Heart right ventricle (tissue), 16 donors: ENCODE data around the gene TSC2. TPM values are rescaled to one million over a fixed set of nuclear protein-coding genes. Genes with fewer than 3 reads are reported as not detected.
"Not testable (repeated sequence)": the region's sequence is repeated elsewhere in the genome, so short reads cannot be mapped to it uniquely, and the experiment has no call there.

ENCODE experiments used
- ATAC-seq, 8 donors: fragments of 200-7000 bp; cut with Tn5 transposase; one replicate each; pipeline ENCODE4 v1.9.1; 2020; ENCODE audit warnings: mild to moderate bottlenecking in 8 of 8, moderate library complexity in 8 of 8, moderate number of reproducible peaks in 1 of 8
- DNase-seq, 2 donors: peaks; one replicate each; pipeline ENCODE4 v3.0.0-alpha.2; 2020
- H3K27ac ChIP-seq, 10 donors: fragments of 200-600 bp; sonication (generic) in 2 of 10; one replicate each; pipeline versions ENCODE4 v1.5.0 to v1.8.0; 2020 to 2022; ENCODE audit warnings: mild to moderate bottlenecking in 3 of 10
- H3K27me3 ChIP-seq, 7 donors: fragments of 200-600 bp; one replicate each; pipeline ENCODE4 v1.8.0; 2021 to 2022; ENCODE audit warnings: mild to moderate bottlenecking in 2 of 7
- H3K36me3 ChIP-seq, 9 donors: fragments of 200-600 bp; sonication (generic) in 1 of 9; one replicate each; pipeline versions ENCODE4 v1.5.0 to v1.8.0; 2020 to 2022; ENCODE audit warnings: mild to moderate bottlenecking in 2 of 9
- H3K4me1 ChIP-seq, 9 donors: fragments of 200-600 bp; sonication (generic) in 1 of 9; one replicate each; pipeline versions ENCODE4 v1.5.0 to v1.8.0; 2020 to 2022; ENCODE audit warnings: mild to moderate bottlenecking in 4 of 9
- H3K4me3 ChIP-seq, 10 donors: fragments of 200-600 bp; sonication (generic) in 2 of 10; one replicate each; pipeline versions ENCODE4 v1.5.0 to v1.8.0; 2020 to 2022; ENCODE audit warnings: mild to moderate bottlenecking in 7 of 10, moderate library complexity in 2 of 10
- H3K9me3 ChIP-seq, 11 donors: fragments of 200-600 bp in 10 of 11; sonication (generic) in 2 of 11; one replicate each; pipeline versions ENCODE4 v1.5.0 to v1.8.0; 2013 to 2022; ENCODE audit warnings: mild to moderate bottlenecking in 2 of 11, control low read depth in 1 of 11, moderate library complexity in 1 of 11
- WGBS, 2 donors: extraction: QIAGEN DNeasy Blood & Tissue Kit; methylation state at CpG; one replicate each; pipeline ENCODE4 v1.1.7; 2013; ENCODE audit warnings: inconsistent platforms in 1 of 2; 5-methylcytosine and 5-hydroxymethylcytosine counted together
- intact Hi-C, 10 donors: fragments of 100-400 bp; cut with DNase I; formaldehyde crosslinking; loops; one replicate each; pipeline versions ENCODE4 v1.11.1 to v1.14.2; 2022
- polyA plus RNA-seq, 2 donors: library from polyadenylated mRNA; stranded (reverse); fragments of 200-250 nt; gene quantifications; one replicate each; pipeline ENCODE4 v1.2.3, GENCODE V29; 2013
- total RNA-seq, 10 donors: library from RNA; stranded (reverse); fragmentation: NEBNext Ultra II Directional in 3 of 10; extraction: Animal tissue kit (Norgen Biotek cat#: 25700) in 3 of 10; gene quantifications; one replicate each; pipeline versions ENCODE4 v1.2.1 to v1.2.4, GENCODE V29; 2021 to 2023
- TF ChIP-seq, protein P1 (sequence below), 9 donors: fragments of 200-600 bp; sonication (generic) in 2 of 9; IDR thresholded peaks; one replicate each; pipeline versions ENCODE4 v1.5.0 to v1.8.0; 2021 to 2022; ENCODE audit warnings: antibody characterized with exemption in 9 of 9, mild to moderate bottlenecking in 5 of 9, moderate library complexity in 1 of 9
- donor health status: Arrhythmogenic right ventricular cardiomyopathy.
- donor health status: ischemic (EF 13 %, LVEDD 7.1; RV severe dilation, severe dysfunction).
- donor health status: healthy with polysubstance abuse.
- donor health status: DM: no; HTN: yes; CAD: no.
- donor health status: DM: no; HTN: no; CAD: no.
- donor health status: ischemic (EF 25% LVEDD 6.9; RV normal size, moderate dysfunction).
- donor health status: ischemic (EF 25% LVEDD 5.7; RV mildly dilated, moderate dysfunction).
- donor health status: healthy.
- donor health status: DM: yes; HTN: yes; CAD: no.
- donor health status: Ischemic cardiomyopathy.
- donor health status: ischemic (EF 35%, LVEDD 5.7; RV mildly dilated, moderate dysfunction).
- donor health status: nonischemic (EF 11% LVEDD 7.7; RV severe dilation, severe dysfunction).
- donor health status: DM: yes; HTN: yes; CAD: no.
- donor health status: PGD.
- donor health status: ischemic (EF 29% LVEDD 5.4; RV normal size, mild dysfunction).
- donor health status: nonischemic (EF 23%, LVEDD 6.1; RV moderate dilation, normal function).

Gene TSC2
- total and polyA plus RNA-seq, 12 donors, result 28.8 to 87.0 (median 71.5) TPM

- ATAC-seq (peak in 6 of 8 donors; percentile 2 to 32 (median 22)), DNase-seq (peak in 1 of 2 donors; percentile 57)
- Histone ChIP-seq H3K27me3 (no peaks in the 10 kb centered on the region), H3K27ac (peak overlapping the region; percentile 30 to 100 (median 96)), H3K4me1 (peaks cover 46 to 72% (median 61%) of the 10 kb centered on the region in 9 donors), H3K36me3 (peaks cover 0 to 5% (median 0%) of the 10 kb centered on the region in 9 donors), H3K4me3 (peak overlapping the region in 7 of 10 donors; percentile 3 to 26 (median 13)), H3K9me3 (no peaks in the 10 kb centered on the region)
- intact Hi-C loops, result no loop called here
- WGBS, 2 donors, result 36 to 58% methylated on average over 18 to 19 of the region's 19 CpGs
- TF ChIP-seq, protein P1, sequence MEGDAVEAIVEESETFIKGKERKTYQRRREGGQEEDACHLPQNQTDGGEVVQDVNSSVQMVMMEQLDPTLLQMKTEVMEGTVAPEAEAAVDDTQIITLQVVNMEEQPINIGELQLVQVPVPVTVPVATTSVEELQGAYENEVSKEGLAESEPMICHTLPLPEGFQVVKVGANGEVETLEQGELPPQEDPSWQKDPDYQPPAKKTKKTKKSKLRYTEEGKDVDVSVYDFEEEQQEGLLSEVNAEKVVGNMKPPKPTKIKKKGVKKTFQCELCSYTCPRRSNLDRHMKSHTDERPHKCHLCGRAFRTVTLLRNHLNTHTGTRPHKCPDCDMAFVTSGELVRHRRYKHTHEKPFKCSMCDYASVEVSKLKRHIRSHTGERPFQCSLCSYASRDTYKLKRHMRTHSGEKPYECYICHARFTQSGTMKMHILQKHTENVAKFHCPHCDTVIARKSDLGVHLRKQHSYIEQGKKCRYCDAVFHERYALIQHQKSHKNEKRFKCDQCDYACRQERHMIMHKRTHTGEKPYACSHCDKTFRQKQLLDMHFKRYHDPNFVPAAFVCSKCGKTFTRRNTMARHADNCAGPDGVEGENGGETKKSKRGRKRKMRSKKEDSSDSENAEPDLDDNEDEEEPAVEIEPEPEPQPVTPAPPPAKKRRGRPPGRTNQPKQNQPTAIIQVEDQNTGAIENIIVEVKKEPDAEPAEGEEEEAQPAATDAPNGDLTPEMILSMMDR (IDR thresholded peaks at IDR 0.05), result no peak
These were observed 74.1 kb downstream of the TSC2 start for GRCh38 chr16:2121853-2122252.

GRCh38 chr16:2122429-2122828, 74.6 kb downstream of the TSC2 start:
- peaks cover 0 to under 1% (median 0%) of the 10 kb centered on the region in 9 donors for H3K36me3 ChIP-seq
- TF ChIP-seq, protein P1 (IDR thresholded peaks at IDR 0.05), result no peak
- H3K4me1 ChIP-seq, result peaks cover 51 to 72% (median 66%) of the 10 kb centered on the region in 9 donors
- intact Hi-C loops, result no loop called here
- DNase-seq (no peak), ATAC-seq (no peak)
- H3K27ac ChIP-seq, result peak overlapping the region; percentile 30 to 100 (median 96)
- 58 to 64% methylated on average over 15 to 16 of the region's 17 CpGs for WGBS, 2 donors
- H3K4me3 ChIP-seq, result peak overlapping the region in 5 of 10 donors; percentile 2 to 55 (median 18)
- no peaks in the 10 kb centered on the region for H3K9me3 ChIP-seq
- no peaks in the 10 kb centered on the region for H3K27me3 ChIP-seq

- H3K27me3 ChIP-seq, DNase-seq, intact Hi-C loops, H3K36me3 ChIP-seq, H3K9me3 ChIP-seq: not testable (repeated sequence)
- peak in 5 of 8 donors; percentile 16 to 33 (median 19) for ATAC-seq
- WGBS, 2 donors, result 41 to 54% methylated on average over 16 to 19 of the region's 26 CpGs
- Histone ChIP-seq H3K27ac (peak overlapping the region; percentile 64 to 100 (median 98)), H3K4me3 (peak overlapping the region in 5 of 10 donors; percentile 6 to 55 (median 20)), H3K4me1 (peaks cover 52 to 75% (median 66%) of the 10 kb centered on the region in 9 donors)
These were observed 75.3 kb downstream of the TSC2 start for GRCh38 chr16:2122934-2123683.

DNA sequence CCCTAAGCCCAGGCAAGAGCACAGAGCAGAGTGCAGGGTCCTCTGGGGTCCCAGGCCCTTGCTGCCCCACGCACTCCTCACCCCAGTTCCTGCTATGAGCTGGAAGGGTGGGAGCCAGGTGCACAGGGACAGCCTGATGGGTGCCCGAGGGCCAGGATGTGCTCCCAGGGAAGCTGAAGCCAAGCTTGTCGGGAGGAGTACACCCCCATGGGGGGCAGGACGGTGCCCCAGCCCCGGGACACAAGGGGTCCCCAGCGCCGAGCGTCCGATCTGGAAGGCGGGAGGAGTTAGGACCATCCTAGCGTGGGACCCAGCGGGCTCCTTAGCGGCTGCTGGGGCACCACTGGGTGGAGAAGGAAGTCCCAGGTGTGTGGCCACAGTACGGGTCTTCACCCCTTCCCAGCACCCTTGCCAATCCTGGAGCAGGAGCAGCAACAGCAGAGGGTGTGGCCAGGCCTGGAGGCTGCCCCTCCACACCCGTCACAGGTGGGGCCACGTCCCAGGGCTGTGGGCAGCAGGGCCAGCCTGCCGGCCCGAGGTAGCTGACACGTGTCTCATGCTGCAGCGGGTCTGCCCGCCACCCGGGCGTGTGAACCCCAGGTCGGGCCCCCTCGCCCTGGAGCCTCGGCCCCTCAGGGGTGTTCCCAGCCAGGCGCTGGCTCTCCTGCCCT, 76.1 kb downstream of the TSC2 start:
- DNase-seq, H3K9me3 ChIP-seq, H3K36me3 ChIP-seq, H3K27me3 ChIP-seq, intact Hi-C loops: not testable (repeated sequence)
- peak overlapping the region; percentile 92 to 100 (median 98) for H3K27ac ChIP-seq
- 27 to 34% methylated on average over 21 to 24 of the region's 27 CpGs for WGBS, 2 donors
- H3K4me1 ChIP-seq, result peaks cover 54 to 82% (median 72%) of the 10 kb centered on the region in 9 donors
- peak overlapping the region in 8 of 10 donors; percentile 32 to 55 (median 48) for H3K4me3 ChIP-seq
- ATAC-seq, result peak in 7 of 8 donors; percentile 1 to 13 (median 7)

GRCh38 chr16:2124377-2124693, 76.5 kb downstream of the TSC2 start:
- Histone ChIP-seq H3K27ac (peak overlapping the region; percentile 92 to 100 (median 98)), H3K4me3 (peak overlapping the region; percentile 10 to 55 (median 44)), H3K4me1 (peaks cover 54 to 87% (median 73%) of the 10 kb centered on the region in 9 donors)
- intact Hi-C loops, H3K9me3 ChIP-seq, H3K27me3 ChIP-seq, H3K36me3 ChIP-seq: not testable (repeated sequence)
- peak in 7 of 8 donors; percentile 0 to 8 (median 2) for ATAC-seq
- peak in 1 of 2 donors; percentile 22 for DNase-seq
- WGBS, 2 donors, result 12 to 15% methylated on average over 11 of the region's 11 CpGs

DNA sequence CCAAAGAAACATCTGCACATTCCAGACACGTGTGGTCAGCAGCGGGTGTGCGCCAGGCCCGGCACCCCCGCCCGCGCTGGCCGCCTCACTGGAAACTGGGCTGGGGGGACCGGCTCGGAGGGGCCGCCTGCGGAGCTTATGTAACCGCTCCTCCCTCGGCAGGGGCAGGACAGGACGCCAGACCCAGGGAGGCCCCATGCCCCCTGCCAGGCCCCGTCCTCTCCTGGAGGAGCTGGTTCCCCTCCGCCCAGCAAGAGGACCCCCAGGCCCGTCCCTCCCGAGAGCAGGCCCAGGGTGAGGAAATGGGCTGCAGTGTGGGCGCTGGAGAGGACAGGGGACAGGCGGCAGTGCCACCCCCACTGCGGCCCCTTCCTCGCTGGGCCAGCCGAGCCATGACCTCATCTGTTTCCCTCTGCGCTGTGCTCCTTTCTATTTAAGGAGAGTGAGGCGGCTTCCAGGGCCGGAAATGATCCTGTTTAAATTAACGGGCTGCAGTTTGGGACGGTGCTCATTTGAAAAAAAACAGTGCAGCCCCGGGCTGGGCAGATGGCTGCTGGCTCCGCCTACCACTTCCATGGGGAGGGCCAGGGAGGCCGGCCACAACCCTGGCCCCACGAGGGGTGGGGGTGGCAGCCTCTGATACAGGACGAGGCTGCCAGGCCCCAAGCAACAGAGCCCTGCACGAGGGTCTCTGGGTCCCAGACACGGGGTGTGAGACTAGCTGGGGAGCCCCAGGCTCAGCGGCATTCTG, 77.1 kb downstream of the TSC2 start:
- 2 to 4% methylated on average over 36 to 37 of the region's 37 CpGs for WGBS, 2 donors
- ATAC-seq (peak; percentile 53 to 83 (median 72)), DNase-seq (peak; percentile 78 to 87)
- H3K9me3 ChIP-seq, H3K27me3 ChIP-seq, intact Hi-C loops, H3K36me3 ChIP-seq: not testable (repeated sequence)
- Histone ChIP-seq H3K4me3 (peak overlapping the region; percentile 10 to 55 (median 44)), H3K27ac (peak overlapping the region; percentile 92 to 100 (median 98)), H3K4me1 (peaks cover 54 to 92% (median 73%) of the 10 kb centered on the region in 9 donors)
